ENCODE data around the gene SLC1A2. TPM values are rescaled to one million over a fixed set of nuclear protein-coding genes. Genes with fewer than 3 reads are reported as not detected.
"Not testable (repeated sequence)": the region's sequence is repeated elsewhere in the genome, so short reads cannot be mapped to it uniquely, and the experiment has no call there.

Gene SLC1A2
- total RNA-seq, 1 experiment from 2014 or later: not detected

DNA sequence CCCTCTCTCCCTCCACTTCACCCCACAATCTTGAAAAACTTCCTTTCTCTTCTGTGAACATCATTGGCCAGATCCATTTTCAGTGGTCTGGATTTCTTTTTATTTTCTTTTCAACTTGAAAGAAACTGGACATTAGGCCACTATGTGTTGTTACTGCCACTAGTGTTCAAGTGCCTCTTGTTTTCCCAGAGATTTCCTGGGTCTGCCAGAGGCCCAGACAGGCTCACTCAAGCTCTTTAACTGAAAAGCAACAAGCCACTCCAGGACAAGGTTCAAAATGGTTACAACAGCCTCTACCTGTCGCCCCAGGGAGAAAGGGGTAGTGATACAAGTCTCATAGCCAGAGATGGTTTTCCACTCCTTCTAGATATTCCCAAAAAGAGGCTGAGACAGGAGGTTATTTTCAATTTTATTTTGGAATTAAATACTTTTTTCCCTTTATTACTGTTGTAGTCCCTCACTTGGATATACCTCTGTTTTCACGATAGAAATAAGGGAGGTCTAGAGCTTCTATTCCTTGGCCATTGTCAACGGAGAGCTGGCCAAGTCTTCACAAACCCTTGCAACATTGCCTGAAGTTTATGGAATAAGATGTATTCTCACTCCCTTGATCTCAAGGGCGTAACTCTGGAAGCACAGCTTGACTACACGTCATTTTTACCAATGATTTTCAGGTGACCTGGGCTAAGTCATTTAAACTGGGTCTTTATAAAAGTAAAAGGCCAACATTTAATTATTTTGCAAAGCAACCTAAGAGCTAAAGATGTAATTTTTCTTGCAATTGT lies 188.1 kb downstream of the SLC1A2 start:
- in situ Hi-C loops (cut with HindIII; ENCODE audit: low pct_unique_long_range_greater_than_20kb, low sequenced_read_pairs): no loop called here
- no peak for DNase-seq (ENCODE audit: low read depth)

- DNase-seq (ENCODE audit: low read depth): no peak
- in situ Hi-C loops (cut with HindIII; ENCODE audit: low pct_unique_long_range_greater_than_20kb, low sequenced_read_pairs): no loop called here
Observed at GRCh38 chr11:35230388-35230787, 189.0 kb downstream of the SLC1A2 start.

GRCh38 chr11:35228328-35228725 lies 191.0 kb downstream of the SLC1A2 start:
- DNase-seq (ENCODE audit: low read depth): no peak
- in situ Hi-C loops (cut with HindIII; ENCODE audit: low pct_unique_long_range_greater_than_20kb, low sequenced_read_pairs): no loop called here

DNA sequence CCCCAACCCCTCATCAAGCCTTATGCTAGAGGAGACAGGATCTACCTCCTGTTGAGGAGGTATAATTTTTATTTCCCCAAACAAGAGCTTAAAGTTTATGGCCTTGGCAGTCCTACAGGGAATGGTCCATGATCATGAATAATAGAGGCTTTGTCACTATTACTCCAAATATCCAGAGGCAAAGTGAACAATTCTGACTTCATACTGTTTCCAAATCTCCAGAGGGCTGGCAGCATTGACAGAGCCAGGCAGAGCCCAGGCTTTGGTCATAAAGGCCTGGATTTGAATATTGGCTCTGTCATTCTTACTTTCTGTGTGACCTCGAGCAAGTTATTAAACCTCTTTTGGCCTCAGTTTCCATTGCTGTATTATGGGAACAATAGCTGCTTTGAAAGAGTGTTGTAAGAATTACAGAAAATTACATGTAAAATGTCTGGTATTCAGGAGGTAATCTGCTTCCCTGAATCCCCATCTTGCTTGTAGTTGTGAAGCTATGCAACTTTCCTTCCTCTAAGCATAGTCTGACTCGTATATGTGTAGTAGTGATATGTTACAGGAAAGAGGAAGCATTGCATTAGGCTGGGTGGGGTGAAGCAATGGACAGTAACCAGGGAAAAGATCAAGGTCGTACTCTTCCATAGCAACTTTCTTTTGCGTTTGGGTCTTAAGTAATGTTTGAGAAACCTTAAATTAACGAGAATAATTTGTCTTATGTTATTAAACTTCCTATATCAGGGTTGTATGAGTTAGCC lies 191.6 kb downstream of the SLC1A2 start:
- no peak for DNase-seq (ENCODE audit: low read depth)
- in situ Hi-C loops (cut with HindIII; ENCODE audit: low pct_unique_long_range_greater_than_20kb, low sequenced_read_pairs): no loop called here

GRCh38 chr11:35226756-35227155 lies 192.6 kb downstream of the SLC1A2 start:
- in situ Hi-C loops (cut with HindIII; ENCODE audit: low pct_unique_long_range_greater_than_20kb, low sequenced_read_pairs); DNase-seq (ENCODE audit: low read depth): not testable (repeated sequence)

- in situ Hi-C loops (cut with HindIII; ENCODE audit: low pct_unique_long_range_greater_than_20kb, low sequenced_read_pairs): no loop called here
Observed at GRCh38 chr11:35225946-35226520, 193.3 kb downstream of the SLC1A2 start.

DNA sequence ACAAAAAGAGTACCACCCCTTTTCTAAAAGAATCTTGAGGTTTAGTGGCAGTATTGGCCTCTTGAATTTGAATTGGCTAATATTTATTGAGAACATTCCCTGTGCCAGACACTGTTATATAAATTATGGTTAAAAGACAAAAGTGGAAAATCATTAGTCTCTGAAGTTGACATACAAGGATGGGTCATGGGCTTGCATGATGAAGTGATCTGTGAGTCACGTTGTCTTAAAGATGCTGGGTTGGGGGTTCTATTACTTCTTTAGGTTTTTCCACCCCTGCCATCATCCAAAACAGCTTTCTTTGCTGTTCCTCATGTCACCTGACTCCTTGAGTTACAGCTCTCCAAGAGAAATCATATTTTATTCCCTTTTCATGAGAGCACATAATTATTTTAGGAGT lies 195.4 kb downstream of the SLC1A2 start:
- no peak for DNase-seq (ENCODE audit: low read depth)
- in situ Hi-C loops (cut with HindIII; ENCODE audit: low pct_unique_long_range_greater_than_20kb, low sequenced_read_pairs): no loop called here

More at GRCh38 chr11:35225946-35226520, 193.3 kb downstream of the SLC1A2 start:
- no peak for DNase-seq (ENCODE audit: low read depth)

DNA sequence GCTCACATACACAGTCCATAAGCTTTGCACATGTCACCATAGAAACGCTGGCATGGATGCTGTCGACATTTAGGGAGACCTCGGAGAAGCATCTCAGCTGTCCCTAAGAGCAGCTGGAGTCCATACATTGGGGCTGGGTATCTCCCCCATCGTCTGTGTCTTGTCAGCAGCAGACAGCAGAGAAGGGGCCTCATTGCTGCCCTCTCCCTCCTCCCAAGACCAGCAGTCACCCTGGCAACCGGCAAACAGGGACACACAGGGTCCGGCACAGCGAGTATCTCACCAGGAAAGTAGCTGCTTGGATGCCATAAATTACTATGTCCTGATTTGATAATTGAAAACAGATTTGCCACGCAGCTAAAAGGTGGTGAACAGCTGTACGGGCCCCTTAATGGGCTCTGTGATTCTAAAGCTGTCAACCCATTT lies 196.0 kb downstream of the SLC1A2 start:
- in situ Hi-C loops (cut with HindIII; ENCODE audit: low pct_unique_long_range_greater_than_20kb, low sequenced_read_pairs): no loop called here

DNA sequence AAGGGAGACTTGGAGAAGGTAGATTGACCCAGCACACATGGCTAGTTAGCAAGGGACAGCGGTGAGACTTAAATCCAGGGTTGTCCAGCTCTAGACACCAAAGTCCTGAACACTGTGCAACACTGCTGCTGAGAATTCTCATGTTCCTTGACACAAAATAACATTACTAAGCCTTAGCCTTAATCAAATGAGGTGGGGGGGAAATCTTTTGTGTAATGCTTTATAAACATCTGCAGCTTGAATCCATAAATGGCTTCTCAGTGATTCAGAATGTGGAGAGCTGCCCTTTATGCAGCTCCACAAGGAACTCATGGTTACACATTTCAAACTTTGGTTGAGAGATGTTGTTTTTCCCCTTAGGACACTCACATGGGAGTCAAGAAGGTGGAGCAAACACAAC lies 200.4 kb downstream of the SLC1A2 start:
- in situ Hi-C loops (cut with HindIII; ENCODE audit: low pct_unique_long_range_greater_than_20kb, low sequenced_read_pairs): no loop called here
- DNase-seq (ENCODE audit: low read depth): no peak

More for the DNA sequence above, 196.0 kb downstream of the SLC1A2 start:
- DNase-seq (ENCODE audit: low read depth): no peak

DNA sequence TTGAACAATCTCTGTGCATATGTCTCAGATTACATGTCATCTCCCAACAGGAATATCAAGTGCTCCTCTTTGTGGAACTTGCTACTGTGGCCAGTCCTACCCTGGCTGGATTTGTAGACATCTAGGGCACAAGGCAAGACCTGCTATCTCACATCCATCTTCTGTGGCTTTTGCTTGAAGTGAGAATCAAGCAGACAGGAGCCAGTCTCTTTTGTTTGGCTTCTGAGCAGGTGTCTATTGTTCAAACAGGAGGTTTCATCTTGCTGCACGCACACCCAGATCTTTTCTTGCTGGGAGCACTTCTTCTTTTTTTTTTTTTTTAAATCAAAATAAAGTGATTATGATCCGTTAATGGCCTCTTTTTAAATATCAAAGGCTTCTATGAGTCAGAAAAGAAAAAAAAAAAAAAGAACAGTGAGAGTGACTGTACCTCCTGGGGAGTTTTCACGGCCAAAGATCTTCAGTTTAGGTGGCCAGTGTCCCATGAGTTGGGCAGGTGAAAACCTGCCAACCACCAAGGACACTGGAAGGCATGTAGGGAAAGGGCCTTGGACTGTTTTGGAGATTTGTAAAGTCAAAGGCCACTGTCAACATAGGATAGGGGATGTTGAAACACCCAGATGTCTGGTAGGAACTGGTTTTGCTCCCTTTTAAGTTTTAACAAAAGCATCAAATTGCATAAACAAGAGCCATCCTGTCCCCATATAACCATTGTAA lies 202.2 kb downstream of the SLC1A2 start:
- in situ Hi-C loops (cut with HindIII; ENCODE audit: low pct_unique_long_range_greater_than_20kb, low sequenced_read_pairs): no loop called here
- DNase-seq (ENCODE audit: low read depth): no peak

- in situ Hi-C loops (cut with HindIII; ENCODE audit: low pct_unique_long_range_greater_than_20kb, low sequenced_read_pairs): no loop called here
Observed at GRCh38 chr11:35215945-35216344, 203.4 kb downstream of the SLC1A2 start.

GRCh38 chr11:35214792-35215193 lies 204.6 kb downstream of the SLC1A2 start:
- in situ Hi-C loops (cut with HindIII; ENCODE audit: low pct_unique_long_range_greater_than_20kb, low sequenced_read_pairs): no loop called here
- peak; percentile 88 for DNase-seq (ENCODE audit: low read depth)

More at GRCh38 chr11:35215945-35216344, 203.4 kb downstream of the SLC1A2 start:
- DNase-seq (ENCODE audit: low read depth): no peak

- DNase-seq (ENCODE audit: low read depth): no peak
- in situ Hi-C loops (cut with HindIII; ENCODE audit: low pct_unique_long_range_greater_than_20kb, low sequenced_read_pairs): no loop called here
Observed at GRCh38 chr11:35214226-35214770, 205.1 kb downstream of the SLC1A2 start.

DNA sequence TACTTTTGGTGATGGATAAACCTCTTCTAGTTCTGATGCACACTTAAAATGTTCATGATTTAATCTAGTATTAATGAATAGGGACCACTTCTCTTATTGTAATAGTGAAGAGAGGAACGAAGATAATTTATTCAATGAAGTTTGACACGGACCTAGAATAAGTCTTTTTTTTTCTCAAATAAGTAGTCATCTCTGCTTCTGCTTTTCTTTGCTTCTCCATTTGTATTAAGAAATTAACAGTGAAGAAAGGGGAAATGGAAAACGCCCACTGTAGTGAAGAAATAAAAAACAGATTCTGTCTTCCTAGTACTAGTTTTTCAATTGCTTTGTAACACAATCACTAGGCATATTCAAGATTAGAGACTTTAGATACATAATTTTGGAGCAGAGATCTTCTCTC lies 207.4 kb downstream of the SLC1A2 start:
- no peak for DNase-seq (ENCODE audit: low read depth)
- in situ Hi-C loops (cut with HindIII; ENCODE audit: low pct_unique_long_range_greater_than_20kb, low sequenced_read_pairs): no loop called here

DNA sequence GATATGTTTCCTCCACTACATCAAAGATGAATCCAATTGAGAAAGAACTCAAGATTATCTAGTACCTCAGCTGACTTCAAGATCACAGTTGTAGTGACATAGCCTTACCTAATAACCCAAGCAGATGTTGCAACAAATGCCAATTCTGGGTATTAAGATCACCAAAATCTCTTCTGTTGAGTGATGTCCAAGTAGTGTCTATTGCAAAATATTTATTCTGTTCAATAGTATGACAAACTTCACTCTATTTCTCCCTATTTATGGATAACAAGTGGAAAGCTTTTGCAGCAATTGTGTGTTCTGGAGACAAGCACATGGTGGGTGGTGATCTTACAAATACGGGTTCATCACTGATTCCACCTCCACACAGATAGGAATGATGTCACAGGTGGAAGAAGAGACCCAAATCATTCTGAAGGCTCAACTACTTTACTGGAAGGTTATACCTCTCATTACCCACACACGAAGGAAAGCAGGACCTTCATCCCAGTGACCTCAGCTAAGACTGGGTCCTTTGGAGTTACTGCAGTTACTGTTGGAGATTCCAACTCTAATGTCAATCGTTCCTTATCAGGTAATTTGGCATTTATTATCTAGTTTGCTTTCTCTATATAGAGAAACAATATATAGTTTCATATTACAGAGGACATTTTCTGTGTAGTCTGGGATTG lies 208.3 kb downstream of the SLC1A2 start:
- in situ Hi-C loops (cut with HindIII; ENCODE audit: low pct_unique_long_range_greater_than_20kb, low sequenced_read_pairs): no loop called here
- no peak for DNase-seq (ENCODE audit: low read depth)

- DNase-seq (ENCODE audit: low read depth): no peak
- in situ Hi-C loops (cut with HindIII; ENCODE audit: low pct_unique_long_range_greater_than_20kb, low sequenced_read_pairs): no loop called here
Observed at GRCh38 chr11:35208795-35209194, 210.6 kb downstream of the SLC1A2 start.

DNA sequence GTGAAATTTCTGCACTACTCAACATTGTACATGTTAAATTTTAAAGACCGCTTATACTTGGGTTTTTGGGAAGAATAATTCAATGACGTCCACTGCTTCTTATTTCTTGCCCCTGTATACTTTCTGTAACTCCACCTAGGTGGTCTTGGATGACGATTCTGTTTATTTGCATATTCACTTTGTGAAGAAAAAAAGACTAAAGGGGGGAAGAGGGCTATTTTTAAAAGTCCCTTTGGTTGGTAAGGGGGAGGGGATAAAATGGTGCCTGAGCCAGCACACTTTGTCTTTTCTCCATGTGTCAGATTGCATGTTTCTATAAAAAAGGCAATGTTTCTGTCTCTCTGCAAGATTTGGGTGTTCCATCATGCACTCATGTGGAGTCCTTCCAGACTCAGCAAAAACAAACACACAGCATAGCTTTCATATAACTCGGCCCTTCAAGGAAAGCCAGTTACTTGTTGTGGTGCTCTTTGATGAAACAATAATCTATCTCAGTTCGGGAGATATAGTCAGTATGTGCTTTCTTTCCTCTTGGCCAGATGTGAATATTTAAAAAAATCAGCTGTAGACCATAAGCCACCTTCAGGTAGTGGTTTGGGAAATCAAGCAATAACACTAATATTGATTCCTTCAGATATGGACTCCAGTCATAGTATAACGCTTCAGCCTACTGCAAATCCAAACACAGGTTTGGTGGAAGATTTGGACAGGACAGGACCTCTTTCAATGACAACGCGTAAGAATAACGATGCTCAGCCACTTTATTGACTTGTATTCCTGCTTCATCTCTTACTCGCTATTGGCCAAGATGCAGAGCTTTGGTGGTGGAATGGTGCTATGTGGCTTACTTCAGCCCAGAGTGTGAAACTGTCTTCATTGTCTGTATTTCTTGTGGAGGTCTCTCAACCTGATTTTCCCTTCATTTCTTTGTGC lies 211.6 kb downstream of the SLC1A2 start:
- in situ Hi-C loops (cut with HindIII; ENCODE audit: low pct_unique_long_range_greater_than_20kb, low sequenced_read_pairs): no loop called here
- DNase-seq (ENCODE audit: low read depth): no peak

All from Caki2 (cell line).